Measurements from ENCODE around the gene TBC1D30.

DNA sequence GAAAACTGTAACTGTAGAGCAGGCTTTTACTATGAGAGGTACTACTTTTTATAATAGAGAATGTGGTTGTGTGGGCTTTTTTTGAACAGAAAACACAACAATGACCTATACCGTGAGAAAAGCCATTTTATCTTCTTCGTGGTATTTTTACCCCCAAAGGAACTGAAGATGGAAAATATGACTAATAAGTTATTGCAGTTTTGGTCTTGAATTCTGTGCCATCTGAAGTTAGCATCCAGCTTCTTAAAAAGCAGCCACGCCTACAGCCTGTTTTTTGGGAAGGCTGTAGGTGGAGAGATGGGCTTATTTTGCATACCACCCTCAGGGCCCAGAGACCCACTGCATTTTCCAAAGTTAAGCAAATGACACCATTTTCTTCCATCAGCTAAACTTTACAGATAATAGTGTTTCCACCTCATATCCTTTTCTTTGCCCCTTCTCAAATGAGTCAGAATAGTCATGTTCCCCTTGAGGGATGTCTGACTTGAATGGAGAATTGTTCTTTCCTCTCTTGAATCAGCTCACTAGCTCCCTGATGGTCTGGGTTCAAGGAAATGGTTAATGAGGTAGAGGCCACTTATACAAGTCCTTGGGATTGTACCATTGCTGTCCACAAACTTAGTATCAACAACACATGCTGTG is 53.0 kb downstream of the TBC1D30 start:
- TF ChIP-seq CTCF (IDR thresholded peaks at IDR 0.05) (no peak), POLR2A (IDR thresholded peaks at IDR 0.05; ENCODE audit: low read depth) (no peak), EP300 (IDR thresholded peaks at IDR 0.05) (no peak), POLR2AphosphoS5 (IDR thresholded peaks at IDR 0.05) (no peak)
